Endodermal cell (in vitro differentiated cells): ENCODE data around the gene PPP1R1B. TPM values are rescaled to one million over a fixed set of nuclear protein-coding genes. Genes with fewer than 3 reads are reported as not detected.

Experiments used
- DNase-seq: peaks from one replicate; pipeline ENCODE4 v3.0.0-alpha.2; 2017
- H3K27ac ChIP-seq: 2 replicates; pipeline ENCODE4 v1.5.1; 2013; ENCODE audit warnings: mild to moderate bottlenecking, low read depth, low read length, moderate library complexity
- H3K27me3 ChIP-seq: 2 replicates; pipeline ENCODE4 v1.6.1; 2013; ENCODE audit warnings: mild to moderate bottlenecking, low read length, moderate library complexity; ENCODE audit not compliant: insufficient read depth, control insufficient read depth, poor library complexity, severe bottlenecking
- H3K36me3 ChIP-seq: 2 replicates; pipeline ENCODE4 v1.7.0; 2013; ENCODE audit warnings: mild to moderate bottlenecking, low read length, moderate library complexity; ENCODE audit not compliant: control insufficient read depth, insufficient read depth
- H3K4me1 ChIP-seq: one replicate; pipeline ENCODE4 v1.7.0; 2013; ENCODE audit warnings: low read length; ENCODE audit not compliant: control insufficient read depth, insufficient read depth
- H3K4me3 ChIP-seq: 2 replicates; pipeline ENCODE4 v1.5.1; 2013; ENCODE audit warnings: mild to moderate bottlenecking, low read length, moderate library complexity
- H3K9ac ChIP-seq: 2 replicates; pipeline ENCODE4 v1.6.1; 2013; ENCODE audit warnings: mild to moderate bottlenecking, low read length, moderate library complexity; ENCODE audit not compliant: poor library complexity, severe bottlenecking; ENCODE audit errors: extremely low read depth
- H3K9me3 ChIP-seq: 2 replicates; pipeline ENCODE4 v1.6.1; 2013; ENCODE audit warnings: mild to moderate bottlenecking, low read length, moderate library complexity; ENCODE audit not compliant: control insufficient read depth
- H3K27ac Mint-ChIP-seq: 2 replicates; pipeline ENCODE4 v1.8.0; 2020; ENCODE audit warnings: mixed read lengths
- H3K27me3 Mint-ChIP-seq: 2 replicates; pipeline ENCODE4 v1.8.0; 2021; ENCODE audit warnings: mild to moderate bottlenecking, mixed read lengths; ENCODE audit not compliant: insufficient read depth
- H3K36me3 Mint-ChIP-seq: 2 replicates; pipeline ENCODE4 v1.8.0; 2020; ENCODE audit warnings: low read depth, mixed read lengths
- H3K4me1 Mint-ChIP-seq: 2 replicates; pipeline ENCODE4 v1.8.0; 2020; ENCODE audit warnings: mixed read lengths
- H3K4me3 Mint-ChIP-seq: 2 replicates; pipeline ENCODE4 v1.8.0; 2020; ENCODE audit warnings: mild to moderate bottlenecking, moderate library complexity, mixed read lengths
- H3K9me3 Mint-ChIP-seq: 2 replicates; pipeline ENCODE4 v1.8.0; 2020; ENCODE audit warnings: mild to moderate bottlenecking, mixed read lengths
- WGBS, 2 experiments: methylation state at CpG; one replicate each; pipeline versions ENCODE4 v1.1.5 to v1.1.7; 2013; ENCODE audit warnings: missing lambda C conversion rate in 2 of 2, mixed read lengths in 1 of 2; ENCODE audit not compliant: insufficient coverage in 1 of 2, insufficient read length in 1 of 2; 5-methylcytosine and 5-hydroxymethylcytosine counted together
- total RNA-seq, 2 donors: library from RNA; stranded (reverse); fragmentation: NEBNext Ultra II Directional in 1 of 2; extraction: Animal tissue kit (Norgen Biotek cat#: 25700) in 1 of 2; gene quantifications; 2 replicates in 1 of 2; 3 replicates in 1 of 2; pipeline ENCODE4 v1.2.1, GENCODE V29; 2021
- TF ChIP-seq, protein P1 (sequence below): fragments of 200-600 bp; sonication (generic); conservative IDR thresholded peaks from 2 replicates; pipeline ENCODE4 v1.5.0; 2021; ENCODE audit warnings: antibody characterized with exemption, mild to moderate bottlenecking

The PPP1R1B gene
- total RNA-seq, 2 donors from 2014 or later, result 1.0 to 2.1 TPM

DNA sequence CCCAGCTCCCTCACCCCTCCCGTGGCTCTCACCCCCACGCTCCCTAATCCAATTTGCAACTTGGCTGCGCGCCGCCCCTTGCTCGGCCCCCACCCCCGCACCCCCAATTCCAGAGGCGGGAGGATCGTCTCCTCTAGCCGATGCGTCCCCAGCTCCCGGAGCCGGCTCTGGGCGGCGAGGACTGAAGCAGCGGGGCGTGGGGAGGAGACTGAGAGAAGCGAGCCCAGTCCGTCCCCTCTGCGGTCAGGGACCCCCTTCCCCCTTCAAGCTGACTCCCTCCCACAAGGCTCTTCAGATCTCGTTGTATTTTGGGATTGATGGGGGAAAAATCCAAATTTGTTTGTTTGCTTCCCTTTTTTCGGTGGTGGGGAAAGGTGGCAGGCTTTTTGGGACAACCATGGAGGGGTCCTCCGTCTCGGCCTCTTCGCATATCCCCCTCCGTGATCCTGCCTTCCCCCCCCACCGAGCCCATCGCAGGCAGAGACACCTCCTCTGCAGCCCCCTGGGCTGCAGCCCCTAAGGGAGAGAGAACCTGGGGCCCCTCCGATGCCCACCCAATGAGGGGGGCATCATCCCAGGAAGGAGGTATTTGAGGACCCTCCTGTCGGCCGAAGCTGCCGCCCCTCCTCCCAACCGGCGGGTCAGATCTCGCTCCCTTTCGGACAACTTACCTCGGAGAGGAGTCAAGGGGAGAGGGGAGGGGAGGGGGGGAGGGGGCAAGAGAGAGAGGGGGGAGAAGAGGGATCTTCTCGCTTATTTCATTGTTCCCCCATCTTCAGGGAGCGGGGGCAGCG, 19.5 kb upstream of the PPP1R1B start:
- peaks cover 97% of the 10 kb centered on the region for H3K27me3 Mint-ChIP-seq
- no peak overlapping the region for H3K4me3 ChIP-seq
- peak; percentile 85 for DNase-seq
- H3K9me3 Mint-ChIP-seq, result no peaks in the 10 kb centered on the region
- H3K27me3 ChIP-seq, result peaks cover 100% of the 10 kb centered on the region
- WGBS, 2 experiments, result 2 to 4% methylated on average over 9 to 34 of the region's 40 CpGs
- H3K9me3 ChIP-seq, result no peaks in the 10 kb centered on the region
- TF ChIP-seq, protein P1, sequence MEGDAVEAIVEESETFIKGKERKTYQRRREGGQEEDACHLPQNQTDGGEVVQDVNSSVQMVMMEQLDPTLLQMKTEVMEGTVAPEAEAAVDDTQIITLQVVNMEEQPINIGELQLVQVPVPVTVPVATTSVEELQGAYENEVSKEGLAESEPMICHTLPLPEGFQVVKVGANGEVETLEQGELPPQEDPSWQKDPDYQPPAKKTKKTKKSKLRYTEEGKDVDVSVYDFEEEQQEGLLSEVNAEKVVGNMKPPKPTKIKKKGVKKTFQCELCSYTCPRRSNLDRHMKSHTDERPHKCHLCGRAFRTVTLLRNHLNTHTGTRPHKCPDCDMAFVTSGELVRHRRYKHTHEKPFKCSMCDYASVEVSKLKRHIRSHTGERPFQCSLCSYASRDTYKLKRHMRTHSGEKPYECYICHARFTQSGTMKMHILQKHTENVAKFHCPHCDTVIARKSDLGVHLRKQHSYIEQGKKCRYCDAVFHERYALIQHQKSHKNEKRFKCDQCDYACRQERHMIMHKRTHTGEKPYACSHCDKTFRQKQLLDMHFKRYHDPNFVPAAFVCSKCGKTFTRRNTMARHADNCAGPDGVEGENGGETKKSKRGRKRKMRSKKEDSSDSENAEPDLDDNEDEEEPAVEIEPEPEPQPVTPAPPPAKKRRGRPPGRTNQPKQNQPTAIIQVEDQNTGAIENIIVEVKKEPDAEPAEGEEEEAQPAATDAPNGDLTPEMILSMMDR, result no peak
- H3K36me3 Mint-ChIP-seq, result no peaks in the 10 kb centered on the region
- H3K27ac Mint-ChIP-seq, result no peak overlapping the region
- H3K36me3 ChIP-seq, result no peaks in the 10 kb centered on the region
- H3K4me1 Mint-ChIP-seq, result peaks cover 5% of the 10 kb centered on the region
- H3K27ac ChIP-seq, result no peak overlapping the region
- no peaks in the 10 kb centered on the region for H3K4me1 ChIP-seq
- H3K9ac ChIP-seq, result no peak overlapping the region
- H3K4me3 Mint-ChIP-seq, result peak overlapping the region; percentile 10

DNA sequence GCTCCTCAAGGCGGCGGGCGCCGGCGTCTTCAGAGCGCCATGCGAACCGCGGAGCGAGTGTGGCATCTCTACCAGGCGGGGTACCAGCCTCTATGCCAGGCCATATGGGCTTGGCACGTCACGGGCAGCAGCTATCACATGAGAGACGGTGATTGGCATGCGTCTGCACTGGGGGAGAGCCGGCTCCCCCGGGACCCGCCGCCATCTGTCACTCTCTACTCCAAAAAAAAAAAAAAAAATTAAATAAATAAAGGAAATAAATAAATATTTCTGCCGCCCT, 19.0 kb upstream of the PPP1R1B start, which contains the start of gene NEUROD2:
Gene NEUROD2 (minus strand): TSS at position 70 of the 280 bp plus-strand sequence. CDS start 1,321 bp downstream, outside the sequence.
- Histone ChIP-seq H3K27me3 (peaks cover 100% of the 10 kb centered on the region), H3K4me1 (no peaks in the 10 kb centered on the region), H3K9ac (no peak within 1 kb of the TSS), H3K9me3 (no peaks in the 10 kb centered on the region), H3K4me3 (no peak within 1 kb of the TSS), H3K36me3 (no peaks in the 10 kb centered on the region), H3K27ac (no peak within 1 kb of the TSS)
- Mint-ChIP-seq H3K4me1 (peaks cover 5% of the 10 kb centered on the region), H3K36me3 (no peaks in the 10 kb centered on the region), H3K27me3 (peaks cover 96% of the 10 kb centered on the region), H3K27ac (no peak within 1 kb of the TSS), H3K9me3 (no peaks in the 10 kb centered on the region), H3K4me3 (peak within 1 kb of the TSS; percentile 10)
- TF ChIP-seq, protein P1, result no peak
- WGBS, 2 experiments, result 0 to 3% methylated on average over 3 to 16 of the region's 20 CpGs
- DNase-seq, result no peak

DNA sequence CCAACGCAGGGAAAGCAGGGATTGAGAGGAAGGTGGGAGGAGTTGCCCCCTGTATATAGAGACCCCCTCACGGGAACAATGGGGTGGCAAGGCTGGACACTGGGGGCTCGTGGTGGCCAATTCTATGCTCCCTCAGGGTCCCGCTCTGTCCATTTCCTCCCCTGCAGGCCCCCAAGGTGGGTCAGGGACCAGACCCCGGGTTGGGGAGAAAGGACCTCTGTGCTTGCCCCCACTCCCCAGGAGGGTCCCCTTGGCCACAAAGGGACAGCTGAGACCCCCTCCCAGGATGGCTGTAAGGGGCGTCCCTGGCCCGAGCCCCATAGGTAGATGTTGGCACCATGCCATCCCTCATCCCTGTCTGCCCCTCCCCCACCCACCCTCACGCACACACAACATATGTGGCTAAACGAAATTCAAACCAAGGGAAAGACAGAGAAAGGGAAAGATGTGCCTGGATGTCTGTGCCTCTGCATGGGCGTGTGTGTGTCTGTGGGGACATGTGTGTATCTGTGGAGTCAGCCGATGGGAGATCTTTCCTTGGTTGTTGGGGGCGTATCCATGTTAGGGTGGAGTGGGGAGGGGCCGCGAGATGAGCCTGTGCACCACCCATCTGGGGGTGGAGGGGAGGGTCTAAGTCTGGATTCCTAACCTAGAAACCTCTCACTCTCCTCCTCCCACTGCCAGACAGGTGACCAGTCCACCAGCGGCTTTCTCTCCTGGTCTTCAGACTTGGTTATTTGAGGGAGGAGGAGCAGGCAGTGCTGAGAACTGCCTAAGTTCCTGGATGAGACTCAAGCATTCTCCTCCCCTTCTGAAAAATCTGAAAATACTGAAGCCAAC, 18.4 kb upstream of the PPP1R1B start:
- H3K27ac ChIP-seq, result no peak overlapping the region
- H3K27me3 ChIP-seq, result peaks cover 100% of the 10 kb centered on the region
- no peaks in the 10 kb centered on the region for H3K4me1 ChIP-seq
- H3K4me3 ChIP-seq, result no peak overlapping the region
- no peaks in the 10 kb centered on the region for H3K36me3 ChIP-seq
- peaks cover 96% of the 10 kb centered on the region for H3K27me3 Mint-ChIP-seq
- H3K36me3 Mint-ChIP-seq, result no peaks in the 10 kb centered on the region
- H3K4me3 Mint-ChIP-seq, result no peak overlapping the region
- peak; percentile 72 for DNase-seq
- H3K9me3 Mint-ChIP-seq, result no peaks in the 10 kb centered on the region
- no peak overlapping the region for H3K9ac ChIP-seq
- H3K27ac Mint-ChIP-seq, result no peak overlapping the region
- TF ChIP-seq, protein P1, result no peak
- 23 to 42% methylated on average over 3 to 11 of the region's 15 CpGs for WGBS, 2 experiments
- peaks cover 5% of the 10 kb centered on the region for H3K4me1 Mint-ChIP-seq
- H3K9me3 ChIP-seq, result no peaks in the 10 kb centered on the region
